Measurements from ENCODE around the gene PLIN1. TPM values are rescaled to one million over a fixed set of nuclear protein-coding genes. Genes with fewer than 3 reads are reported as not detected.
A peak's percentile ranks its signal among the peaks of the same experiment; 100 is the strongest.

Gene PLIN1
- total and polyA plus RNA-seq, 7 donors: 0.95 to 49.6 (median 1.8) TPM

DNA sequence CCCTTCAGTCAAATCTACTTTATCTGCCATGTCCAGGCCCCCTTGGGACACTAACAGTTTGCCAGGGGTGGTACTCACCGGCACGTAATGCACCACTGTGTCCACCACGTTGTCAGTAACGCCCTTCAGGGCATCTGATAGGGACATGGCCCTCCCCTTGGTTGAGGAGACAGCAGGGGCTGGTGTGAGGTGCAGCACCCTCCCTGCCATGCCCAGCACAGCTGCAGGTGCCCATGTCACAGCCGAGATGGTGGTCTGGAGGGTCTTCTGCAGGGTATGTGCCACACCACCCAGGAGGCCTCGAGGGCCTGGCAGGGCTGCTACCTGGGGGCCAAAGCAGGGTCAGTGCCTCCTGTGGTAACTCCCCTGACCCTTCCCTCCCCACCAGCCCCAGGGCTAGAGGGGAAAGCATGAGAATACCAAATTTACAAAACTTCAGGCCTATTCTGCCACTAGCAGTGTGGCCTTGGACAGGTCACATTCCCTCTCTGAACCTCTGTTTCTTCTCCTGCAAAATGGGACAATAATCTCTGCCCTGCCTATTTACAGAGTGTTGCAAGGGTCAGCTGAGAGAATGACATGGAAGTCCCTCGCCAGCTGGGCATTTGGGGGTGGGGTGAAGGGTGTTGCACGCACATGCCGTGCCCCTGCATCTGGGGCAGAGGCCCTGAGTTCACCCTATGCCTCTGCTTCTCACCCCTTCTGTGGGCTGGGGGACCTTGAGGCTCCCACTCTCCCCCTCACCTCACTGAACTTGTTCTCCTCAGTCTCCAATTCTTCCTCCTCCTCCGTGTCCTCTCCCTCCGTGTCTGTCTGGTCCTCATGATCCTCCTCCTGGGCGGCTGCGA lies 12.1 kb downstream of the PLIN1 start:
- no peak overlapping the region for H3K4me3 ChIP-seq
- 79 to 86% methylated on average over 13 of the region's 13 CpGs for WGBS, 2 donors
- no peaks in the 10 kb centered on the region for H3K9me3 ChIP-seq
- peak; percentile 54 for DNase-seq
- peak overlapping the region in 1 of 4 donors; percentile 81 for H3K27ac ChIP-seq
- H3K4me1 ChIP-seq: peaks cover 0 to 16% (median 6%) of the 10 kb centered on the region in 4 donors
- no peaks in the 10 kb centered on the region for H3K36me3 ChIP-seq
- TF ChIP-seq, protein P1, sequence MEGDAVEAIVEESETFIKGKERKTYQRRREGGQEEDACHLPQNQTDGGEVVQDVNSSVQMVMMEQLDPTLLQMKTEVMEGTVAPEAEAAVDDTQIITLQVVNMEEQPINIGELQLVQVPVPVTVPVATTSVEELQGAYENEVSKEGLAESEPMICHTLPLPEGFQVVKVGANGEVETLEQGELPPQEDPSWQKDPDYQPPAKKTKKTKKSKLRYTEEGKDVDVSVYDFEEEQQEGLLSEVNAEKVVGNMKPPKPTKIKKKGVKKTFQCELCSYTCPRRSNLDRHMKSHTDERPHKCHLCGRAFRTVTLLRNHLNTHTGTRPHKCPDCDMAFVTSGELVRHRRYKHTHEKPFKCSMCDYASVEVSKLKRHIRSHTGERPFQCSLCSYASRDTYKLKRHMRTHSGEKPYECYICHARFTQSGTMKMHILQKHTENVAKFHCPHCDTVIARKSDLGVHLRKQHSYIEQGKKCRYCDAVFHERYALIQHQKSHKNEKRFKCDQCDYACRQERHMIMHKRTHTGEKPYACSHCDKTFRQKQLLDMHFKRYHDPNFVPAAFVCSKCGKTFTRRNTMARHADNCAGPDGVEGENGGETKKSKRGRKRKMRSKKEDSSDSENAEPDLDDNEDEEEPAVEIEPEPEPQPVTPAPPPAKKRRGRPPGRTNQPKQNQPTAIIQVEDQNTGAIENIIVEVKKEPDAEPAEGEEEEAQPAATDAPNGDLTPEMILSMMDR (IDR thresholded peaks at IDR 0.05): no peak
- no peak for TF ChIP-seq POLR2A (IDR thresholded peaks at IDR 0.05)
- no peak for TF ChIP-seq EP300 (IDR thresholded peaks at IDR 0.05)
- TF ChIP-seq POLR2AphosphoS5 (IDR thresholded peaks at IDR 0.05): no peak
- intact Hi-C loops (cut with DNase I): no loop called here
- no peaks in the 10 kb centered on the region for H3K27me3 ChIP-seq

DNA sequence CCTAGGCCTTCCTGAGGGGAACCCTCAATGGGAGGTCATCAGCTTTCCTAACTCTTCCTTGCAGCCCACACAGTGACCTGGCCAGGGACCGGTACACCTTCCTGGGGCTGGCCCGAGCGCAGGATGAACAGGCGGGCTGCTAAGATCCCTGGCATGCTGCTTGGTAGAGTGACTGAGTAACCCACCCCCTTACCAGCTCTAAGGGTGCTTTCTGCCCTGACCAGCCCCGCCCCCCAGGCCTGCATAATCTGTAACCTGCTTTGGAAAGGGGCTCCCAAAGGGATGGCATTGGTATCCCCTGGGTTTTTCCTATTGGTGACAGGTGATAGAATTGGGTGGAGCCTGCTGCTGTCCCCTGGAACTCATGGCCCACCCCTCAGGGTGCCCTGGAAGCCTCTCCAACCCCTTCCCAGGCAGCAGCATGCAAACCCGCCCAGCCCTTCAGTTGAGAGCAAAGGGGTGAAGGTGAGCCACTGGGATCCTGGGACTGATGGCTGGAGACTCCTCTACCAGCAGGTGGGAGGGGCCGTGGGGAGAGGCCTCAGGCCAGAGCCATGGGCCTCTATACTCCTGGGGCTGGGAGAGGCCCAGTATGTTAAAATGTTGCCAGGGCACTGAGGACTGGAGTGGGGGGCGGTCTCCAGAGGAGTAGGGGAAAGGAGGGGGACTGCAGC lies 12.8 kb downstream of the PLIN1 start:
- Histone ChIP-seq H3K27me3 (no peaks in the 10 kb centered on the region), H3K4me1 (peaks cover 0 to 15% (median 6%) of the 10 kb centered on the region in 4 donors), H3K36me3 (no peaks in the 10 kb centered on the region), H3K4me3 (peak overlapping the region in 3 of 4 donors; percentile 51 to 53 (median 51)), H3K27ac (peak overlapping the region; percentile 81 to 86 (median 82)), H3K9me3 (no peaks in the 10 kb centered on the region)
- intact Hi-C loops (cut with DNase I): no loop called here
- peak; percentile 63 for DNase-seq
- 90 to 96% methylated on average over 8 of the region's 8 CpGs for WGBS, 2 donors
- no peak for TF ChIP-seq POLR2A (IDR thresholded peaks at IDR 0.05)
- TF ChIP-seq EP300 (IDR thresholded peaks at IDR 0.05): no peak
- TF ChIP-seq, protein P1 (IDR thresholded peaks at IDR 0.05): no peak
- no peak for TF ChIP-seq POLR2AphosphoS5 (IDR thresholded peaks at IDR 0.05)

DNA sequence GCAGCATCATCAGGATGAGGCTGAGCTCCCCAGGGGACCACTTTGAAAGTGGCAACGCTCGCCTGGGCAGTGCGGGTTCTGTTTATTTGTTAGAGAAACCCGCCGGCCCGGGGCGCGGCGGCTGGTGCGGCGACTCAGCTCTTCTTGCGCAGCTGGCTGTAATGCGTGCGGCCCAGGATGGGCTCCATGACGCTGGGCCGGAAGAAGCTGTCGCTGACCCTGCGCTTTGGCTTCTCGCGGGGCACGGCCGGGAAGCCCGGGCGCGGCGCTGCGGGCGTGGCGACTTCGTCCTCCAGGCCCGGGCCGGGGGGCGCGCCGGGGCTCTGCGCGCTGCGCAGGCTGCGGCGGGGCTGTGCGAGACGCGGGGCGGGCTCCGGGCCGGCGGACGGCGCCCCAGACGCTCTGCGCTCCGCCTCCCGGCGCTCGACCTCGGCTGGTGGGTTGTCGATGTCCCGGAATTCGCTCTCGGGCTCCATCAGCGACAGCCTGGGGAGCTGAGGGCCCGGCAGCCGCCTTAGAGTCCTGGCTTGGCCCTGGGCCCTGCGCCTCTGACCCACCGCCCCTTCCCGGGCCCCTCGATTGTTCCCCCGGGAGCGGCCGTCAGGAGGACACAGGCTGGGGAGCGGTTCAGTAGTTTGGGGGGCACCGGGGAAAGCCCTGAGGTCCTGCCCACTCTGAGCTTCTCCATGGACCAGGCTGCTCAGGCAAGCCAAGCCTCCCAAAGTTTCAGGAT lies 13.6 kb downstream of the PLIN1 start:
- Histone ChIP-seq H3K36me3 (no peaks in the 10 kb centered on the region), H3K27me3 (no peaks in the 10 kb centered on the region), H3K9me3 (no peaks in the 10 kb centered on the region), H3K4me1 (peaks cover 0 to 15% (median 6%) of the 10 kb centered on the region in 4 donors), H3K27ac (peak overlapping the region; percentile 81 to 86 (median 82)), H3K4me3 (peak overlapping the region; percentile 25 to 53 (median 51))
- no peak for TF ChIP-seq POLR2A (IDR thresholded peaks at IDR 0.05)
- peak in 2 of 4 donors; percentile 26 to 53 for TF ChIP-seq POLR2AphosphoS5 (IDR thresholded peaks at IDR 0.05)
- intact Hi-C loops (cut with DNase I): no loop called here
- DNase-seq: peak; percentile 81
- 2 to 3% methylated on average over 72 of the region's 72 CpGs for WGBS, 2 donors

DNA sequence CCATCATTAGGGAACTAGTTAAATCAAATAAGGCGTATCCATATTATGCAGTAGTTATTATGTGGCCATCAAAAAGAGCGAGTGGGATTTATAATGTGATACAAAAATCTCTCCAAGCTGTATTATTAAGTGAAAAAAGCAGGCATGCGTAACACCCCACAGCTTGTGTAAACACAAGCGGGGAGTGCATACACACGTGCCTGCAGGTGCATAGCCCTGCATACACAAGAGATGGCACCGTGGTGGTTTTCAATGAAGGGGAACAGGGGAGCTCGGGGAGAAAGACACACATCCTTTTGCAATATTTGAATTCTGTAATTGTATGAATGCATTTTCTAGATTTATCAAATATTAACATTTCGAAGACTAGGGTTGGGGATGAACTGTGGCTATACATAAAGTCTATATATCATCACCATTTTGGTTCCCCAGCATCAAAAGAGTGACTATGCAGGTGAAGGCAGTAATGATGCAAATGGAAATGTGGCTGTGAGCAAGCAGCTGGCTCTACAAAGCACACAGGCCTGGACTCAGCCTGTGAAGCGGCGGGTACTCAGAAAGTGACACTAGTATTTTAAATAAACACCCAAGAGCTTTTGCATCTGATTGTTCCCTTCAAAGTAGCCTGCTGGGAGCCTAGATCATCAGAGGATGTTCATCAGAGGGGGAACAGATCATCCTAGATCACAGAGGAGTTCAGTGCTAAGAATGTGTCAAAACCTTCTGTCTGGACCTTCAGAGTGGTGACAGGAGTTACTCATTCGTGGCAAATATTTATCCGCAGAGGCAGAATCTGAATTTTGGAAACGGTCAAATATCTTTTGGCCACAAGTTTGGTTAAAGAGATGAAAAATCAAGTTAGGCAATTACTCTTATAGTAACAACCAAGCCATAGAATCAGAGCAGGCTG lies 14.5 kb downstream of the PLIN1 start:
- Histone ChIP-seq H3K27ac (peak overlapping the region; percentile 81 to 86 (median 82)), H3K4me3 (peak overlapping the region; percentile 25 to 53 (median 51)), H3K36me3 (no peaks in the 10 kb centered on the region), H3K9me3 (no peaks in the 10 kb centered on the region), H3K4me1 (peaks cover 0 to 15% (median 6%) of the 10 kb centered on the region in 4 donors), H3K27me3 (no peaks in the 10 kb centered on the region)
- WGBS, 2 donors: 82 to 89% methylated on average over 13 of the region's 13 CpGs
- TF ChIP-seq POLR2A (IDR thresholded peaks at IDR 0.05) (no peak), POLR2AphosphoS5 (IDR thresholded peaks at IDR 0.05) (no peak), EP300 (IDR thresholded peaks at IDR 0.05) (no peak)
- TF ChIP-seq, protein P1 (IDR thresholded peaks at IDR 0.05): no peak
- peak; percentile 29 for DNase-seq
- intact Hi-C loops (cut with DNase I): no loop called here

All from sigmoid colon (tissue), 7 donors.